ENCODE measurements around the gene ZBBX. TPM values are rescaled to one million over a fixed set of nuclear protein-coding genes. Genes with fewer than 3 reads are reported as not detected.

The ZBBX gene
- total RNA-seq, 2 donors from 2014 or later: 3.5 to 8.2 TPM

- WGBS, 2 experiments (ENCODE audit: insufficient coverage in 1 of 2, insufficient read length in 1 of 2): 84 to 86% methylated on average over 2 of the region's 2 CpGs
- DNase-seq: peak; percentile 43
Measured at GRCh38 chr3:167396075-167396474, 16.0 kb upstream of the ZBBX start.

GRCh38 chr3:167394003-167394402 is 13.9 kb upstream of the ZBBX start:
- DNase-seq: no peak
- TF ChIP-seq CTCF (conservative IDR thresholded peaks at IDR 0.05): peak; percentile 32
- Histone ChIP-seq H3K27me3 (ENCODE audit: control insufficient read depth, insufficient read depth, low read length, poor library complexity, severe bottlenecking) (no peaks in the 10 kb centered on the region), H3K27ac (ENCODE audit: low read depth, low read length) (no peak overlapping the region), H3K36me3 (ENCODE audit: control insufficient read depth, insufficient read depth, low read length) (no peaks in the 10 kb centered on the region), H3K4me3 (ENCODE audit: low read length) (no peak overlapping the region), H3K4me1 (ENCODE audit: control insufficient read depth, insufficient read depth, low read length) (no peaks in the 10 kb centered on the region), H3K9me3 (ENCODE audit: control insufficient read depth, low read length) (no peaks in the 10 kb centered on the region), H3K9ac (ENCODE audit: extremely low read depth, low read length, poor library complexity, severe bottlenecking) (no peak overlapping the region)
- H3K27ac Mint-ChIP-seq: no peak overlapping the region
- H3K36me3 Mint-ChIP-seq (ENCODE audit: low read depth): no peaks in the 10 kb centered on the region
- WGBS, 2 experiments (ENCODE audit: insufficient coverage in 1 of 2, insufficient read length in 1 of 2): 79 to 88% methylated on average over 1 to 2 of the region's 2 CpGs
- H3K4me3 Mint-ChIP-seq: no peak overlapping the region
- no peaks in the 10 kb centered on the region for H3K4me1 Mint-ChIP-seq
- no peaks in the 10 kb centered on the region for H3K9me3 Mint-ChIP-seq
- peaks cover 3% of the 10 kb centered on the region for H3K27me3 Mint-ChIP-seq (ENCODE audit: insufficient read depth)

More at GRCh38 chr3:167396075-167396474, 16.0 kb upstream of the ZBBX start:
- Histone ChIP-seq H3K4me3 (ENCODE audit: low read length) (no peak overlapping the region), H3K36me3 (ENCODE audit: control insufficient read depth, insufficient read depth, low read length) (no peaks in the 10 kb centered on the region), H3K27ac (ENCODE audit: low read depth, low read length) (no peak overlapping the region), H3K27me3 (ENCODE audit: control insufficient read depth, insufficient read depth, low read length, poor library complexity, severe bottlenecking) (no peaks in the 10 kb centered on the region), H3K9ac (ENCODE audit: extremely low read depth, low read length, poor library complexity, severe bottlenecking) (no peak overlapping the region), H3K4me1 (ENCODE audit: control insufficient read depth, insufficient read depth, low read length) (no peaks in the 10 kb centered on the region), H3K9me3 (ENCODE audit: control insufficient read depth, low read length) (no peaks in the 10 kb centered on the region)
- H3K27me3 Mint-ChIP-seq (ENCODE audit: insufficient read depth): no peaks in the 10 kb centered on the region
- no peak overlapping the region for H3K4me3 Mint-ChIP-seq
- no peaks in the 10 kb centered on the region for H3K4me1 Mint-ChIP-seq
- no peaks in the 10 kb centered on the region for H3K36me3 Mint-ChIP-seq (ENCODE audit: low read depth)
- H3K9me3 Mint-ChIP-seq: no peaks in the 10 kb centered on the region
- H3K27ac Mint-ChIP-seq: no peak overlapping the region
- TF ChIP-seq CTCF (conservative IDR thresholded peaks at IDR 0.05): no peak

GRCh38 chr3:167382155-167382554 is 2.1 kb upstream of the ZBBX start:
- no peak for TF ChIP-seq CTCF (conservative IDR thresholded peaks at IDR 0.05)
- H3K36me3 Mint-ChIP-seq (ENCODE audit: low read depth): no peaks in the 10 kb centered on the region
- H3K27me3 ChIP-seq (ENCODE audit: control insufficient read depth, insufficient read depth, low read length, poor library complexity, severe bottlenecking): no peaks in the 10 kb centered on the region
- no peaks in the 10 kb centered on the region for H3K27me3 Mint-ChIP-seq (ENCODE audit: insufficient read depth)
- peaks cover 6% of the 10 kb centered on the region for H3K4me1 Mint-ChIP-seq
- no peaks in the 10 kb centered on the region for H3K9me3 Mint-ChIP-seq
- 95 to 100% methylated on average over 2 to 3 of the region's 3 CpGs for WGBS, 2 experiments (ENCODE audit: insufficient coverage in 1 of 2, insufficient read length in 1 of 2)
- no peaks in the 10 kb centered on the region for H3K4me1 ChIP-seq (ENCODE audit: control insufficient read depth, insufficient read depth, low read length)
- H3K27ac ChIP-seq (ENCODE audit: low read depth, low read length): no peak overlapping the region
- no peak overlapping the region for H3K27ac Mint-ChIP-seq
- H3K9ac ChIP-seq (ENCODE audit: extremely low read depth, low read length, poor library complexity, severe bottlenecking): no peak overlapping the region
- no peaks in the 10 kb centered on the region for H3K36me3 ChIP-seq (ENCODE audit: control insufficient read depth, insufficient read depth, low read length)
- no peak for DNase-seq
- H3K4me3 ChIP-seq (ENCODE audit: low read length): no peak overlapping the region
- H3K9me3 ChIP-seq (ENCODE audit: control insufficient read depth, low read length): no peaks in the 10 kb centered on the region
- no peak overlapping the region for H3K4me3 Mint-ChIP-seq

Measured in endodermal cell (in vitro differentiated cells).